Sigmoid colon (tissue), 7 donors: ENCODE data around the gene OPA3. TPM values are rescaled to one million over a fixed set of nuclear protein-coding genes. Genes with fewer than 3 reads are reported as not detected.

Source experiments
- DNase-seq: peaks from one replicate; pipeline ENCODE4 v3.0.0-alpha.2; 2019
- H3K27ac ChIP-seq, 4 donors: fragments of 200-600 bp; sonication (generic); one replicate each; pipeline ENCODE4 v1.5.1; 2016 to 2019; ENCODE audit warnings: mild to moderate bottlenecking in 1 of 4
- H3K27me3 ChIP-seq, 3 donors: fragments of 200-600 bp; sonication (generic); one replicate each; pipeline ENCODE4 v1.5.1; 2019; ENCODE audit warnings: mild to moderate bottlenecking in 1 of 3
- H3K36me3 ChIP-seq, 4 donors: fragments of 200-600 bp; sonication (generic); one replicate each; pipeline ENCODE4 v1.5.1; 2016 to 2019
- H3K4me1 ChIP-seq, 4 donors: fragments of 200-600 bp; sonication (generic); one replicate each; pipeline ENCODE4 v1.5.1; 2017 to 2019
- H3K4me3 ChIP-seq, 4 donors: fragments of 200-600 bp; sonication (generic); one replicate each; pipeline ENCODE4 v1.5.1; 2017 to 2019; ENCODE audit warnings: mild to moderate bottlenecking in 2 of 4, moderate library complexity in 1 of 4
- H3K9me3 ChIP-seq, 4 donors: fragments of 200-600 bp in 3 of 4; sonication (generic) in 3 of 4; one replicate each; pipeline versions ENCODE4 v1.5.1 to v1.6.1; 2013 to 2019
- EP300 ChIP-seq, 4 donors: sonication (generic); formaldehyde crosslinking; IDR thresholded peaks; one replicate each; pipeline ENCODE4 v1.6.1; 2017; ENCODE audit warnings: antibody characterized with exemption in 4 of 4
- POLR2A ChIP-seq, 2 donors: fragments of 450-650 bp; IDR thresholded peaks; one replicate each; pipeline ENCODE4 v1.6.1; 2016; ENCODE audit warnings: antibody characterized with exemption in 2 of 2, mild to moderate bottlenecking in 2 of 2, moderate library complexity in 2 of 2
- POLR2AphosphoS5 ChIP-seq, 4 donors: sonication (generic); formaldehyde crosslinking; IDR thresholded peaks; one replicate each; pipeline ENCODE4 v1.6.1; 2017; ENCODE audit warnings: antibody characterized with exemption in 4 of 4
- WGBS, 2 donors: extraction: QIAGEN DNeasy Blood & Tissue Kit; methylation state at CpG; one replicate each; pipeline ENCODE4 v1.1.7; 2013; 5-methylcytosine and 5-hydroxymethylcytosine counted together
- intact Hi-C: fragments of 100-400 bp; cut with DNase I; formaldehyde crosslinking; loops from one replicate; pipeline ENCODE4 v1.15.1; 2023
- polyA plus RNA-seq, 3 donors: library from polyadenylated mRNA; stranded (reverse); fragments of 200-250 nt; gene quantifications; one replicate each; pipeline ENCODE4 v1.2.3, GENCODE V29; 2013
- total RNA-seq, 4 donors: library from RNA; depleted of rRNA; stranded (reverse); fragments of >200 nt; gene quantifications; one replicate each; pipeline ENCODE4 v1.1.0, GENCODE V29; 2016
- TF ChIP-seq, protein P1 (sequence below), 4 experiments: fragments of 450-650 bp in 3 of 4; fragments of 200-600 bp in 1 of 4; IDR thresholded peaks; one replicate each; pipeline ENCODE4 v1.5.1; 2016 to 2019; ENCODE audit warnings: antibody characterized with exemption in 4 of 4, mild to moderate bottlenecking in 3 of 4, moderate library complexity in 2 of 4
- donor health status: healthy with polysubstance abuse.
- donor health status: Bipolar disorder and iron deficiency.
- donor health status: healthy.

OPA3 gene
- total and polyA plus RNA-seq, 7 donors = 3.0 to 11.3 (median 7.2) TPM

DNA sequence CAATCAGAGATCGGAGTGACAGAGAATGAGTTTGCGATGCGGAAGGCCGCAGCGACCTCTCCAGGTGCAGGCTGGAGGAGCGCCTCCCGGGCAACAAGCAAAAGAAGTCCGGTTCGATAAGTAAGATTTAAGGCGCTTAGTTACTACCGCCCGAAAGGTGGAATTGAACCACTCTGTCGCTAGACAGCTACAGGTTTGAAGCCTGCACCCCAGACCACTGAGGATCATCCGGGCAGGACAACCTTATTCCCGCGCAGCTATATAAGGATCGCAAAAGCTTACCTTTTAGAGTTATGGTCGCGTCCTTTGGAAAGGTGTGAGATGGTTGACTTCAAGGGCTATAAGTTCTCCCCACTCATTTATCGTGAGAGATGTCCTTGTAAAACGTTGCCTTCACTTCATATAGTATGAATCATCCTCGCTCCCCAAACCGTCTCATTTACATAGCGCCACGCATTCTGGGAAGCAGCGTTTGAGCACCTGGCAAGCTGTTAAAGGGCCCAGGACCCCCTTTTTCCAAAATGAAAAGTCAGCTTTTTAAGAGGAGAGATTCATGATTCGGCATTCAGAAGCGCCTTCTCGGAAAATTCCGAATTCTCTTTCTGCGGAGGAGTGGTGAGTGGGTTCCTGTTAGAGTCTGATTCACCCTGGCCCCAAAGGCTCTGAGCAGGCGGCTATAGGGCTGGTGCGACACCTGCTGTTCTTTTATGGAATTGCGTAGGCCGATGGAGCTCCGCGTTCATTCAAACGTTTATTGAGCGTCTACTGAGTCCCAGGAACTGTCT lies 106.0 kb downstream of the OPA3 start:
- 0% methylated on average over 39 of the region's 39 CpGs for WGBS, 2 donors

DNA sequence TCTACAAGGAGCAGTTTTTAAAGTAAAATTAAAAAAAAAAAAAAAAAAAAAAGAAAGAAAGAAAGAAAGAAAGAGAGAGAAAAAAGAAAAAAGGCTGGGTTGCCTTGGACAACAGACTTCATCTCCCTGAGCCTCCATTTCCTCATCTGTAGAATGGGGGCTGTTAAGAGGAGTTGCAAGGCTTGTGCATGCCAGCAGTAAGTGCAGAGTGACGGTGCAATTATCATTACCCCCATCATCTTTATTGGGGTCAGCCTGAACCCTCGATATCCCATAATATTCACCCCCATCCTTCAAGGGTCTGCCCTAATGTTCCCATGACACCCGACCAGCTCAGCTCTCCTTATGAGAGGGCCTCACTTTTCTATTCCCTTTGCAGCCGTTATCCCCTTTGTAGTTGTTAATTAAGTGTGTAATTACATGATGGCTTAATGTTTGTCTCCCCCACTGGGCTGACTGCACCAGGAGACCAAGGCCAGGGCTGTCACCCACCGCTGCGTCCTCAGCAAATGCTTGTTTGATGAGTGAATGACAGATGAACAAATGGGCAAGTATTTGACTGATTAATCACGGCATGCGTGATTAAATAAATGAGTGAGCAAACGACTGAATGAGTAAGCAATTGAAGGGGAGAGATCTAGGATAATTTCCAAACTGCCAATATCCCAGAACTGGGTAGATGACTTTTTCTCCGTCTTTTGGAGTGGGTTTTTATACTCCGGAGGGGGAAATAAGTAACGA lies 106.7 kb downstream of the OPA3 start:
- DNase-seq = no peak
- 2 to 7% methylated on average over 12 of the region's 12 CpGs for whole genome bisulfite sequencing, 2 donors

More for the DNA sequence above, 106.0 kb downstream of the OPA3 start:
- peak overlapping the region; percentile 87 to 96 (median 91) for H3K27ac ChIP-seq
- H3K27me3 ChIP-seq = no peaks in the 10 kb centered on the region
- peaks cover 0 to 12% (median 8%) of the 10 kb centered on the region in 4 donors for H3K4me1 ChIP-seq
- no peaks in the 10 kb centered on the region for H3K36me3 ChIP-seq
- TF ChIP-seq, protein P1, sequence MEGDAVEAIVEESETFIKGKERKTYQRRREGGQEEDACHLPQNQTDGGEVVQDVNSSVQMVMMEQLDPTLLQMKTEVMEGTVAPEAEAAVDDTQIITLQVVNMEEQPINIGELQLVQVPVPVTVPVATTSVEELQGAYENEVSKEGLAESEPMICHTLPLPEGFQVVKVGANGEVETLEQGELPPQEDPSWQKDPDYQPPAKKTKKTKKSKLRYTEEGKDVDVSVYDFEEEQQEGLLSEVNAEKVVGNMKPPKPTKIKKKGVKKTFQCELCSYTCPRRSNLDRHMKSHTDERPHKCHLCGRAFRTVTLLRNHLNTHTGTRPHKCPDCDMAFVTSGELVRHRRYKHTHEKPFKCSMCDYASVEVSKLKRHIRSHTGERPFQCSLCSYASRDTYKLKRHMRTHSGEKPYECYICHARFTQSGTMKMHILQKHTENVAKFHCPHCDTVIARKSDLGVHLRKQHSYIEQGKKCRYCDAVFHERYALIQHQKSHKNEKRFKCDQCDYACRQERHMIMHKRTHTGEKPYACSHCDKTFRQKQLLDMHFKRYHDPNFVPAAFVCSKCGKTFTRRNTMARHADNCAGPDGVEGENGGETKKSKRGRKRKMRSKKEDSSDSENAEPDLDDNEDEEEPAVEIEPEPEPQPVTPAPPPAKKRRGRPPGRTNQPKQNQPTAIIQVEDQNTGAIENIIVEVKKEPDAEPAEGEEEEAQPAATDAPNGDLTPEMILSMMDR (IDR thresholded peaks at IDR 0.05) = peak; percentile 94 to 100 (median 97)
- TF ChIP-seq EP300 (IDR thresholded peaks at IDR 0.05) (peak in 1 of 4 donors; percentile 30), POLR2A (IDR thresholded peaks at IDR 0.05) (peak in 1 of 2 donors; percentile 16), POLR2AphosphoS5 (IDR thresholded peaks at IDR 0.05) (peak; percentile 14 to 59 (median 57))
- intact Hi-C loops = loop anchor here (1.0 kb wide), 1 partner anchor 39 kb away; no protein-coding TSS in a partner anchor
- no peaks in the 10 kb centered on the region for H3K9me3 ChIP-seq
- DNase-seq = peak; percentile 91
- H3K4me3 ChIP-seq = peak overlapping the region; percentile 31 to 53 (median 48)

More for the DNA sequence above, 106.7 kb downstream of the OPA3 start:
- H3K4me3 ChIP-seq = peak overlapping the region in 3 of 4 donors; percentile 44 to 53 (median 51)
- H3K4me1 ChIP-seq = peaks cover 0 to 12% (median 8%) of the 10 kb centered on the region in 4 donors
- no peaks in the 10 kb centered on the region for H3K27me3 ChIP-seq
- no peaks in the 10 kb centered on the region for H3K9me3 ChIP-seq
- peak overlapping the region; percentile 87 to 96 (median 91) for H3K27ac ChIP-seq
- intact Hi-C loops = loop anchor here (1.0 kb wide), 1 partner anchor 39 kb away; no protein-coding TSS in a partner anchor
- no peak for TF ChIP-seq POLR2AphosphoS5 (IDR thresholded peaks at IDR 0.05)
- TF ChIP-seq, protein P1 (IDR thresholded peaks at IDR 0.05) = no peak
- TF ChIP-seq EP300 (IDR thresholded peaks at IDR 0.05) = no peak
- no peak for TF ChIP-seq POLR2A (IDR thresholded peaks at IDR 0.05)
- H3K36me3 ChIP-seq = no peaks in the 10 kb centered on the region

Other genes starting within 250 kb of the OPA3 start
- not detected for gene KLC3, start 244.1 kb downstream of the OPA3 start, total RNA-seq
- under 1 TPM in 1 of 3 donors, not detected in 2; 0.09 TPM for gene KLC3, start 244.1 kb downstream of the OPA3 start, polyA plus RNA-seq
- 10 to 100 TPM in 1 of 4 donors, 1 to 10 TPM in 3; 4.6 to 12.8 (median 9.8) TPM for gene ERCC2, start 214.2 kb downstream of the OPA3 start, total RNA-seq
- 10 to 100 TPM in 1 of 3 donors, 1 to 10 TPM in 2; 4.2 to 12.9 (median 9.0) TPM for gene ERCC2, start 214.2 kb downstream of the OPA3 start, polyA plus RNA-seq
- 1 to 10 TPM; 5.8 to 9.4 (median 7.7) TPM for gene PPP1R13L, start 179.7 kb downstream of the OPA3 start, total RNA-seq
- 10 to 100 TPM; 15.6 to 34.0 (median 18.0) TPM for gene PPP1R13L, start 179.7 kb downstream of the OPA3 start, polyA plus RNA-seq
- gene POLR1G, start 178.2 kb downstream of the OPA3 start, total RNA-seq = 1 to 10 TPM; 1.6 to 4.2 (median 3.8) TPM
- 1 to 10 TPM; 1.2 to 5.6 (median 2.3) TPM for gene POLR1G, start 178.2 kb downstream of the OPA3 start, polyA plus RNA-seq
- 10 to 100 TPM; 41.8 to 67.0 (median 64.4) TPM for gene ERCC1, start 160.9 kb downstream of the OPA3 start, total RNA-seq
- gene ERCC1, start 160.9 kb downstream of the OPA3 start, polyA plus RNA-seq = 10 to 100 TPM; 27.3 to 31.8 (median 30.1) TPM
- 10 to 100 TPM in 3 of 4 donors, 1 to 10 TPM in 1; 1.1 to 28.1 (median 23.1) TPM for gene FOSB, start 116.8 kb downstream of the OPA3 start, total RNA-seq
- 10 to 100 TPM in 1 of 3 donors, 1 to 10 TPM in 2; 3.7 to 11.0 (median 5.4) TPM for gene FOSB, start 116.8 kb downstream of the OPA3 start, polyA plus RNA-seq
- 10 to 100 TPM; 15.0 to 23.5 (median 19.2) TPM for gene RTN2, start 87.8 kb downstream of the OPA3 start, total RNA-seq
- 10 to 100 TPM in 2 of 3 donors, 1 to 10 TPM in 1; 9.5 to 15.0 (median 12.0) TPM for gene RTN2, start 87.8 kb downstream of the OPA3 start, polyA plus RNA-seq
- gene PPM1N, start 86.4 kb downstream of the OPA3 start, total RNA-seq = 1 to 10 TPM; 1.2 to 2.5 (median 2.2) TPM
- 1 to 10 TPM; 3.0 to 4.2 (median 3.5) TPM for gene PPM1N, start 86.4 kb downstream of the OPA3 start, polyA plus RNA-seq
- gene VASP, start 77.3 kb downstream of the OPA3 start, total RNA-seq = 100 to 1,000 TPM; 101 to 205 (median 128) TPM
- 100 to 1,000 TPM; 160 to 223 (median 164) TPM for gene VASP, start 77.3 kb downstream of the OPA3 start, polyA plus RNA-seq
- gene GPR4, start 17.4 kb upstream of the OPA3 start, total RNA-seq = 1 to 10 TPM in 1 of 4 donors, under 1 TPM in 3; 0.55 to 1.9 (median 0.85) TPM
- gene GPR4, start 17.4 kb upstream of the OPA3 start, polyA plus RNA-seq = 1 to 10 TPM in 2 of 3 donors, under 1 TPM in 1; 0.46 to 1.8 (median 1.8) TPM
- 10 to 100 TPM; 10.4 to 34.6 (median 14.7) TPM for gene EML2, start 54.6 kb upstream of the OPA3 start, total RNA-seq
- gene EML2, start 54.6 kb upstream of the OPA3 start, polyA plus RNA-seq = 10 to 100 TPM; 40.2 to 75.6 (median 40.5) TPM
- not detected for gene GIPR, start 83.4 kb upstream of the OPA3 start, total RNA-seq
- 10 to 100 TPM in 1 of 3 donors, 1 to 10 TPM in 1, under 1 TPM in 1; 0.69 to 11.8 (median 3.6) TPM for gene GIPR, start 83.4 kb upstream of the OPA3 start, polyA plus RNA-seq
- gene SNRPD2, start 107.2 kb upstream of the OPA3 start, total RNA-seq = 100 to 1,000 TPM; 145 to 261 (median 242) TPM
- gene SNRPD2, start 107.2 kb upstream of the OPA3 start, polyA plus RNA-seq = 100 to 1,000 TPM; 271 to 423 (median 382) TPM
- gene QPCTL, start 107.9 kb upstream of the OPA3 start, total RNA-seq = 1 to 10 TPM; 2.1 to 4.7 (median 3.4) TPM
- 1 to 10 TPM; 1.2 to 7.6 (median 1.6) TPM for gene QPCTL, start 107.9 kb upstream of the OPA3 start, polyA plus RNA-seq
- 1 to 10 TPM; 7.1 to 9.7 (median 8.8) TPM for gene FBXO46, start 146.1 kb upstream of the OPA3 start, total RNA-seq
- gene FBXO46, start 146.1 kb upstream of the OPA3 start, polyA plus RNA-seq = 10 to 100 TPM in 2 of 3 donors, 1 to 10 TPM in 1; 9.5 to 16.5 (median 10.8) TPM
- gene MEIOSIN, start 148.6 kb upstream of the OPA3 start, total RNA-seq = not detected
- gene MEIOSIN, start 148.6 kb upstream of the OPA3 start, polyA plus RNA-seq = not detected
- gene SIX5, start 184.4 kb upstream of the OPA3 start, total RNA-seq = 10 to 100 TPM; 16.8 to 20.7 (median 18.7) TPM
- gene SIX5, start 184.4 kb upstream of the OPA3 start, polyA plus RNA-seq = 10 to 100 TPM in 1 of 3 donors, 1 to 10 TPM in 2; 4.2 to 11.6 (median 7.8) TPM
- 100 to 1,000 TPM in 3 of 4 donors, 10 to 100 TPM in 1; 62.2 to 219 (median 168) TPM for gene DMPK, start 197.7 kb upstream of the OPA3 start, total RNA-seq
- gene DMPK, start 197.7 kb upstream of the OPA3 start, polyA plus RNA-seq = 10 to 100 TPM in 1 of 3 donors, 1 to 10 TPM in 2; 7.2 to 43.0 (median 8.8) TPM
- 10 to 100 TPM; 21.1 to 59.5 (median 36.8) TPM for gene DMWD, start 208.0 kb upstream of the OPA3 start, total RNA-seq
- 10 to 100 TPM; 13.2 to 30.4 (median 14.8) TPM for gene DMWD, start 208.0 kb upstream of the OPA3 start, polyA plus RNA-seq
- not detected for gene RSPH6A, start 230.5 kb upstream of the OPA3 start, total RNA-seq
- under 1 TPM in 1 of 3 donors, not detected in 2; 0.12 TPM for gene RSPH6A, start 230.5 kb upstream of the OPA3 start, polyA plus RNA-seq